IMR-90 (cell line): ENCODE measurements around the gene VPS11. TPM values are rescaled to one million over a fixed set of nuclear protein-coding genes. Genes with fewer than 3 reads are reported as not detected.

Experiments used
- ATAC-seq: fragments of 200-7000 bp; cut with Tn5 transposase; 2 replicates; pipeline ENCODE4 v1.9.1; 2020; ENCODE audit warnings: low read depth, mild to moderate bottlenecking, moderate library complexity
- BruUV-seq: library from RNA; stranded (reverse); fragments of 400-500 nt; replicated peaks from 2 replicates; lab custom pipeline; 2021; lab: Mats Ljungman, UMichigan
- CTCF ChIA-PET: fragments of 300-600 bp; formaldehyde crosslinking; extraction: SDS; loops from one replicate; lab custom pipeline; 2021; ENCODE audit warnings: antibody characterized with exemption; lab: Yijun Ruan, JAX
- POLR2A ChIA-PET: fragments of 300-600 bp; sonication (Branson Sonifier 250); formaldehyde crosslinking; loops from one replicate; lab custom pipeline; 2022; ENCODE audit warnings: antibody characterized with exemption; ENCODE audit not compliant: unreplicated experiment; lab: Charles Lee
- DNase-seq: peaks from one replicate; pipeline ENCODE4 v3.0.0; 2013
- H2AFZ ChIP-seq: replicated peaks from 2 replicates; pipeline ENCODE3; 2013; ENCODE audit warnings: low read length, mild to moderate bottlenecking; ENCODE audit not compliant: poor library complexity
- H2AK5ac ChIP-seq: 2 replicates; pipeline ENCODE4 v1.6.1; 2013; ENCODE audit warnings: low read depth, low read length, inconsistent platforms
- H2AK9ac ChIP-seq: replicated peaks from 2 replicates; pipeline ENCODE3; 2013; ENCODE audit warnings: mild to moderate bottlenecking, low read depth, low read length, moderate library complexity; ENCODE audit not compliant: poor library complexity
- H2BK120ac ChIP-seq: 2 replicates; pipeline ENCODE4 v1.6.1; 2013; ENCODE audit warnings: low read depth, low read length, inconsistent platforms
- H2BK15ac ChIP-seq: 3 replicates; pipeline ENCODE4 v1.6.1; 2013; ENCODE audit warnings: low read depth, low read length, inconsistent platforms
- H2BK20ac ChIP-seq: 2 replicates; pipeline ENCODE4 v1.6.1; 2013; ENCODE audit warnings: low read depth, mild to moderate bottlenecking, inconsistent platforms, low read length, moderate library complexity
- H2BK5ac ChIP-seq: 2 replicates; pipeline ENCODE4 v1.6.1; 2013; ENCODE audit warnings: mild to moderate bottlenecking, low read depth, low read length, inconsistent platforms; ENCODE audit not compliant: poor library complexity, severe bottlenecking
- H3K14ac ChIP-seq: replicated peaks from 2 replicates; pipeline ENCODE4 v1.6.1; 2013; ENCODE audit warnings: low read depth, low read length, inconsistent platforms
- H3K18ac ChIP-seq: 2 replicates; pipeline ENCODE4 v1.6.1; 2013; ENCODE audit warnings: low read depth, low read length, control low read depth
- H3K23ac ChIP-seq: 2 replicates; pipeline ENCODE4 v1.6.1; 2013; ENCODE audit warnings: low read depth, low read length, inconsistent platforms
- H3K27ac ChIP-seq: 2 replicates; pipeline ENCODE4 v1.5.1; 2013; ENCODE audit warnings: mild to moderate bottlenecking, control low read depth, low read length; ENCODE audit not compliant: insufficient read depth
- H3K27me3 ChIP-seq: 2 replicates; pipeline ENCODE4 v1.6.1; 2013; ENCODE audit warnings: low read length; ENCODE audit not compliant: control insufficient read depth, insufficient read depth
- H3K36me3 ChIP-seq: 2 replicates; pipeline ENCODE4 v1.6.1; 2013; ENCODE audit warnings: low read length, mixed read lengths; ENCODE audit not compliant: control insufficient read depth, insufficient read depth
- H3K4ac ChIP-seq: 2 replicates; pipeline ENCODE4 v1.6.1; 2013; ENCODE audit warnings: low read depth, low read length, inconsistent platforms
- H3K4me1 ChIP-seq: 2 replicates; pipeline ENCODE4 v1.6.1; 2013; ENCODE audit warnings: low read length, mixed read lengths; ENCODE audit not compliant: control insufficient read depth, insufficient read depth
- H3K4me2 ChIP-seq: 2 replicates; pipeline ENCODE4 v1.6.1; 2013; ENCODE audit warnings: low read depth, mild to moderate bottlenecking, control low read depth, low read length, moderate library complexity
- H3K4me3 ChIP-seq: 2 replicates; pipeline ENCODE4 v1.5.1; 2013; ENCODE audit warnings: low read depth, mild to moderate bottlenecking, control low read depth, low read length, moderate library complexity; ENCODE audit not compliant: insufficient read depth
- H3K56ac ChIP-seq: 2 replicates; pipeline ENCODE4 v1.6.1; 2013; ENCODE audit warnings: low read length, inconsistent platforms; ENCODE audit not compliant: insufficient read depth; ENCODE audit errors: extremely low read depth
- H3K79me1 ChIP-seq, 2 experiments: 2 replicates each; pipeline ENCODE4 v1.6.1; 2013; ENCODE audit warnings: low read length in 2 of 2, inconsistent platforms in 1 of 2, low read depth in 1 of 2
- H3K9ac ChIP-seq: 2 replicates; pipeline ENCODE4 v1.6.1; 2013; ENCODE audit warnings: low read depth, low read length, control low read depth
- H3K9me1 ChIP-seq: 2 replicates; pipeline ENCODE4 v1.6.1; 2013; ENCODE audit warnings: low read length, inconsistent platforms; ENCODE audit not compliant: insufficient read depth
- H3K9me3 ChIP-seq: 2 replicates; pipeline ENCODE4 v1.6.1; 2013; ENCODE audit warnings: low read length; ENCODE audit not compliant: control insufficient read depth, insufficient read depth
- H4K20me1 ChIP-seq: 2 replicates; pipeline ENCODE4 v1.6.1; 2013; ENCODE audit warnings: low read length, inconsistent platforms; ENCODE audit not compliant: insufficient read depth
- H4K5ac ChIP-seq: 2 replicates; pipeline ENCODE4 v1.6.1; 2013; ENCODE audit warnings: mild to moderate bottlenecking, low read depth, low read length, control low read depth
- H4K8ac ChIP-seq, 2 experiments: 2 replicates each; pipeline ENCODE4 v1.6.1; 2013; ENCODE audit warnings: low read depth in 2 of 2, low read length in 2 of 2, control low read depth in 1 of 2, inconsistent platforms in 1 of 2
- H4K91ac ChIP-seq: 2 replicates; pipeline ENCODE4 v1.6.1; 2013; ENCODE audit warnings: low read depth, low read length, inconsistent platforms; ENCODE audit not compliant: insufficient read depth
- BHLHE40 ChIP-seq: fragments of 150-350 bp; IDR thresholded peaks from 2 replicates; pipeline ENCODE4 v1.6.1; 2016; ENCODE audit warnings: mild to moderate bottlenecking, low read depth, low read length
- CEBPB ChIP-seq: IDR thresholded peaks from 2 replicates; pipeline ENCODE4 v1.6.1; 2012; ENCODE audit warnings: low read depth, low read length, improper control_type of control experiment
- CHD1 ChIP-seq: IDR thresholded peaks from 2 replicates; pipeline ENCODE4 v1.6.1; 2012; ENCODE audit warnings: low read depth, low read length, improper control_type of control experiment
- FOS ChIP-seq: fragments of 150-350 bp; IDR thresholded peaks from 2 replicates; pipeline ENCODE4 v1.6.1; 2016; ENCODE audit warnings: low read depth, low read length
- MAFK ChIP-seq: IDR thresholded peaks from 2 replicates; pipeline ENCODE4 v1.6.1; 2012; ENCODE audit warnings: low read depth, low read length, improper control_type of control experiment
- MAZ ChIP-seq: IDR thresholded peaks from 2 replicates; pipeline ENCODE4 v1.6.1; 2012; ENCODE audit warnings: low read depth, mild to moderate bottlenecking, low read length, improper control_type of control experiment, moderate library complexity, borderline replicate concordance
- MXI1 ChIP-seq: IDR thresholded peaks from 2 replicates; pipeline ENCODE4 v1.6.1; 2012; ENCODE audit warnings: low read depth, mild to moderate bottlenecking, low read length, moderate library complexity, borderline replicate concordance
- NFE2L2 ChIP-seq: fragments of 150-350 bp; IDR thresholded peaks from 2 replicates; pipeline ENCODE4 v1.6.1; 2016; ENCODE audit warnings: low read depth, mild to moderate bottlenecking, low read length
- POLR2A ChIP-seq: IDR thresholded peaks from 2 replicates; pipeline ENCODE4 v1.6.1; 2012; ENCODE audit warnings: mild to moderate bottlenecking, low read depth, low read length
- RAD21 ChIP-seq: IDR thresholded peaks from 2 replicates; pipeline ENCODE4 v1.6.1; 2012; ENCODE audit warnings: low read length, improper control_type of control experiment
- RCOR1 ChIP-seq: IDR thresholded peaks from 2 replicates; pipeline ENCODE4 v1.6.1; 2012; ENCODE audit warnings: mild to moderate bottlenecking, low read length, improper control_type of control experiment; ENCODE audit not compliant: insufficient replicate concordance
- RFX5 ChIP-seq: IDR thresholded peaks from 2 replicates; pipeline ENCODE4 v1.8.0; 2012; ENCODE audit warnings: low read depth, mild to moderate bottlenecking, low read length, moderate library complexity
- SMC3 ChIP-seq: fragments of 150-350 bp; IDR thresholded peaks from 2 replicates; pipeline ENCODE4 v1.6.1; 2016; ENCODE audit warnings: low read depth, mild to moderate bottlenecking, antibody characterized with exemption, low read length, moderate library complexity
- WGBS, 2 experiments: methylation state at CpG; one replicate each; pipeline versions ENCODE4 v1.1.5 to v1.1.7; 2013; ENCODE audit warnings: missing lambda C conversion rate in 2 of 2; ENCODE audit not compliant: insufficient read length in 1 of 2; ENCODE audit errors: extremely low coverage in 2 of 2; 5-methylcytosine and 5-hydroxymethylcytosine counted together
- dilution Hi-C: fragments of 300-500 bp; cut with HindIII; formaldehyde crosslinking; loops from one replicate; pipeline ENCODE4 v1.14.3; 2018; ENCODE audit warnings: low sequenced_read_pairs; ENCODE audit not compliant: unreplicated experiment
- in situ Hi-C: fragments of 300-500 bp; cut with MboI; formaldehyde crosslinking; loops from 3 replicates; pipeline ENCODE4 v1.14.3; 2019; ENCODE audit warnings: low sequenced_read_pairs, inconsistent platforms, mixed read lengths
- intact Hi-C: fragments of 100-400 bp; cut with micrococcal nuclease; formaldehyde crosslinking; loops from 2 replicates; pipeline ENCODE4 v1.10.0; 2022
- polyA plus RNA-seq, 3 experiments: library from polyadenylated mRNA; depleted of rRNA; stranded (reverse); fragments of >200 nt; gene quantifications; 2 replicates each; pipeline ENCODE4 v1.2.3, GENCODE V29; 2012; ENCODE audit warnings: low replicate concordance in 1 of 3
- total RNA-seq: library from RNA; depleted of rRNA; stranded (reverse); fragments of >200 nt; gene quantifications from 2 replicates; pipeline ENCODE4 v1.2.3, GENCODE V29; 2012
- TF ChIP-seq, protein P1 (sequence below): fragments of 150-350 bp; IDR thresholded peaks from 2 replicates; pipeline ENCODE4 v1.6.1; 2017; ENCODE audit warnings: mild to moderate bottlenecking, antibody characterized with exemption, low read length, low read depth
- TF ChIP-seq, protein P2 (sequence below): fragments of 150-350 bp; IDR thresholded peaks from 2 replicates; pipeline ENCODE4 v1.6.1; 2016; ENCODE audit warnings: low read depth, mild to moderate bottlenecking, low read length, moderate library complexity, borderline replicate concordance
- TF ChIP-seq, protein P3 (sequence below): conservative IDR thresholded peaks from 2 replicates; pipeline ENCODE4 v1.5.1; 2012; ENCODE audit warnings: mild to moderate bottlenecking, low read depth, low read length, improper control_type of control experiment

Gene VPS11
- total and polyA plus RNA-seq, 2 of the 4 experiments (the other 2 are of a cell fraction): 19.7 to 30.5 TPM

DNA sequence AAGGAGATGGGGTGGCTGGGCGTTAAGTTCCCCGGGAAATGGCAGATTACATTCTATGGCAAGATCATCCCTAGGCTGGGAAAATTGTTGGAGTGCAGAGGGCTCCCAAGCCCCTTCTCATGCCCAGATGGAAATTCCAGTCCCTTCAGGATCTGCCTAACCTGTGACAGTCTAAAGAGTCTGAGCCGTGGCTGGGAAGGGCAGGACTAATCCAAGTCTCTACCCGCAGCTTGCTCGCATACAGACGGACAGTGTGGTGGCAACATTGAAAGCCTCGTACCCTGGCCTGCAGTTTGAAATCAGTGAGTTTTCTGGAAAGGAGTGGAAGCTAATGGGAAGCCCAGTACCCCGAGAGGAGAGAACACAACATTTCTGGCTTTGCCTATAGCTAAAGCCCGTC lies 20.8 kb downstream of the VPS11 start:
- intact Hi-C loops: no loop called here
- no peak for TF ChIP-seq FOS
- TF ChIP-seq CEBPB: no peak
- no peak for TF ChIP-seq RAD21
- no peak for TF ChIP-seq MAZ
- no peak for TF ChIP-seq CHD1
- TF ChIP-seq MAFK: no peak
- TF ChIP-seq RFX5: no peak
- no peak for TF ChIP-seq POLR2A
- TF ChIP-seq BHLHE40: no peak
- TF ChIP-seq, protein P1, sequence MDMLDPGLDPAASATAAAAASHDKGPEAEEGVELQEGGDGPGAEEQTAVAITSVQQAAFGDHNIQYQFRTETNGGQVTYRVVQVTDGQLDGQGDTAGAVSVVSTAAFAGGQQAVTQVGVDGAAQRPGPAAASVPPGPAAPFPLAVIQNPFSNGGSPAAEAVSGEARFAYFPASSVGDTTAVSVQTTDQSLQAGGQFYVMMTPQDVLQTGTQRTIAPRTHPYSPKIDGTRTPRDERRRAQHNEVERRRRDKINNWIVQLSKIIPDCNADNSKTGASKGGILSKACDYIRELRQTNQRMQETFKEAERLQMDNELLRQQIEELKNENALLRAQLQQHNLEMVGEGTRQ: no peak
- no peak for TF ChIP-seq MXI1
- TF ChIP-seq, protein P2, sequence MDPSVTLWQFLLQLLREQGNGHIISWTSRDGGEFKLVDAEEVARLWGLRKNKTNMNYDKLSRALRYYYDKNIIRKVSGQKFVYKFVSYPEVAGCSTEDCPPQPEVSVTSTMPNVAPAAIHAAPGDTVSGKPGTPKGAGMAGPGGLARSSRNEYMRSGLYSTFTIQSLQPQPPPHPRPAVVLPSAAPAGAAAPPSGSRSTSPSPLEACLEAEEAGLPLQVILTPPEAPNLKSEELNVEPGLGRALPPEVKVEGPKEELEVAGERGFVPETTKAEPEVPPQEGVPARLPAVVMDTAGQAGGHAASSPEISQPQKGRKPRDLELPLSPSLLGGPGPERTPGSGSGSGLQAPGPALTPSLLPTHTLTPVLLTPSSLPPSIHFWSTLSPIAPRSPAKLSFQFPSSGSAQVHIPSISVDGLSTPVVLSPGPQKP: no peak
- TF ChIP-seq SMC3: no peak
- TF ChIP-seq NFE2L2: no peak
- no peak for TF ChIP-seq RCOR1
- TF ChIP-seq, protein P3, sequence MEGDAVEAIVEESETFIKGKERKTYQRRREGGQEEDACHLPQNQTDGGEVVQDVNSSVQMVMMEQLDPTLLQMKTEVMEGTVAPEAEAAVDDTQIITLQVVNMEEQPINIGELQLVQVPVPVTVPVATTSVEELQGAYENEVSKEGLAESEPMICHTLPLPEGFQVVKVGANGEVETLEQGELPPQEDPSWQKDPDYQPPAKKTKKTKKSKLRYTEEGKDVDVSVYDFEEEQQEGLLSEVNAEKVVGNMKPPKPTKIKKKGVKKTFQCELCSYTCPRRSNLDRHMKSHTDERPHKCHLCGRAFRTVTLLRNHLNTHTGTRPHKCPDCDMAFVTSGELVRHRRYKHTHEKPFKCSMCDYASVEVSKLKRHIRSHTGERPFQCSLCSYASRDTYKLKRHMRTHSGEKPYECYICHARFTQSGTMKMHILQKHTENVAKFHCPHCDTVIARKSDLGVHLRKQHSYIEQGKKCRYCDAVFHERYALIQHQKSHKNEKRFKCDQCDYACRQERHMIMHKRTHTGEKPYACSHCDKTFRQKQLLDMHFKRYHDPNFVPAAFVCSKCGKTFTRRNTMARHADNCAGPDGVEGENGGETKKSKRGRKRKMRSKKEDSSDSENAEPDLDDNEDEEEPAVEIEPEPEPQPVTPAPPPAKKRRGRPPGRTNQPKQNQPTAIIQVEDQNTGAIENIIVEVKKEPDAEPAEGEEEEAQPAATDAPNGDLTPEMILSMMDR: no peak

More for the DNA sequence above, 20.8 kb downstream of the VPS11 start:
- Histone ChIP-seq H3K56ac (no peak overlapping the region), H3K14ac (no peak overlapping the region), H2AK5ac (no peak overlapping the region), H2AFZ (no peak overlapping the region), H2BK15ac (no peak overlapping the region), H3K79me1 (peaks cover 30 to 55% of the 10 kb centered on the region in 2 experiments; a peak in 3 of 4 replicates), H2AK9ac (no peak overlapping the region), H3K4me2 (no peak overlapping the region), H3K9me1 (peaks cover 18% of the 10 kb centered on the region; the same call in 1 of the 2 replicates), H3K23ac (no peak overlapping the region), H3K4me3 (no peak overlapping the region), H2BK5ac (no peak overlapping the region), H2BK120ac (no peak overlapping the region), H4K20me1 (peaks cover 17% of the 10 kb centered on the region), H3K27ac (no peak overlapping the region), H4K91ac (no peak overlapping the region), H3K9me3 (no peaks in the 10 kb centered on the region), H3K4me1 (peaks cover 19% of the 10 kb centered on the region), H3K27me3 (no peaks in the 10 kb centered on the region), H4K8ac (no peak overlapping the region), H3K18ac (no peak overlapping the region), H2BK20ac (no peak overlapping the region), H3K36me3 (peaks cover 16% of the 10 kb centered on the region), H4K5ac (no peak overlapping the region), H3K9ac (no peak overlapping the region), H3K4ac (no peak overlapping the region)
- in situ Hi-C loops: no loop called here
- ATAC-seq: no peak
- dilution Hi-C loops: no loop called here
- BruUV-seq: no TSS peak
- 98% methylated on average over 5 of the region's 9 CpGs; no CpG with 5 or more reads in 1 of the 2 experiments for WGBS, 2 experiments
- DNase-seq: no peak
- CTCF ChIA-PET: no interaction called here
- POLR2A ChIA-PET: no interaction called here
